ENCODE measurements around the gene MYCBP. TPM values are rescaled to one million over a fixed set of nuclear protein-coding genes. Genes with fewer than 3 reads are reported as not detected.

MYCBP gene
- total and polyA plus RNA-seq, 2 of the 8 experiments (the other 6 are each of a cell fraction or from before 2014, with no cell fraction given) = 22.4 to 38.2 TPM

DNA sequence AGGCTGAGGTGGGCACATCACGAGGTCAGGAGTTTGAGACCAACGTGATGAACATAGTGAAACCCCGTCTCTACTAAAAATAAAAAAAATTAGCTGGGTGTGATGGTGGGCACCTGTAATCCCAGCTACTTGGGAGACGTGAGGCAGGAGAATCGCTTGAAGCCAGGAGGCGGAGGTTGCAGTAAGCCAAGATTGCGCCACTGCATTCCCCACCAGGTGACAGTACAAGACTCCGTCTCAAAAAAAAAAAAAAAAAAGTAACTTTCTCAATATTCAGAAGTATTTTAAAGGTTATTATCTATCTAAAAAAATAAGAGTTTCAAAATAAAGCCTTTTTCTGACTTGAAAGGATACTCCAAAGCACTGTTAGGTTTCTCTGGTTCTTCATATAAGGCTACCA, 5.9 kb downstream of the MYCBP start (continued):
- no peak for TF ChIP-seq GABPA (IDR thresholded peaks at IDR 0.05; ENCODE audit: borderline replicate concordance, insufficient read depth, low read length)
- no peak for TF ChIP-seq CREB1 (IDR thresholded peaks at IDR 0.05)
- TF ChIP-seq RAD21 (IDR thresholded peaks at IDR 0.05 in 1 of 2, conservative IDR thresholded peaks at IDR 0.05 in 1 of 2; ENCODE audit: low read depth in 2 of 2, low read length in 2 of 2) = no peak
- TF ChIP-seq SRF (IDR thresholded peaks at IDR 0.05; ENCODE audit: low read depth, low read length) = no peak
- TF ChIP-seq, protein P1, sequence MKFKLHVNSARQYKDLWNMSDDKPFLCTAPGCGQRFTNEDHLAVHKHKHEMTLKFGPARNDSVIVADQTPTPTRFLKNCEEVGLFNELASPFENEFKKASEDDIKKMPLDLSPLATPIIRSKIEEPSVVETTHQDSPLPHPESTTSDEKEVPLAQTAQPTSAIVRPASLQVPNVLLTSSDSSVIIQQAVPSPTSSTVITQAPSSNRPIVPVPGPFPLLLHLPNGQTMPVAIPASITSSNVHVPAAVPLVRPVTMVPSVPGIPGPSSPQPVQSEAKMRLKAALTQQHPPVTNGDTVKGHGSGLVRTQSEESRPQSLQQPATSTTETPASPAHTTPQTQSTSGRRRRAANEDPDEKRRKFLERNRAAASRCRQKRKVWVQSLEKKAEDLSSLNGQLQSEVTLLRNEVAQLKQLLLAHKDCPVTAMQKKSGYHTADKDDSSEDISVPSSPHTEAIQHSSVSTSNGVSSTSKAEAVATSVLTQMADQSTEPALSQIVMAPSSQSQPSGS (IDR thresholded peaks at IDR 0.05; ENCODE audit: low read length) = no peak
- TF ChIP-seq, protein P2, sequence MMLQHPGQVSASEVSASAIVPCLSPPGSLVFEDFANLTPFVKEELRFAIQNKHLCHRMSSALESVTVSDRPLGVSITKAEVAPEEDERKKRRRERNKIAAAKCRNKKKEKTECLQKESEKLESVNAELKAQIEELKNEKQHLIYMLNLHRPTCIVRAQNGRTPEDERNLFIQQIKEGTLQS (IDR thresholded peaks at IDR 0.05; ENCODE audit: insufficient read depth, low read depth, low read length) = no peak
